Fibroblast of lung (primary cell): ENCODE data around the gene BCAR1.

Experiments
- CTCF ChIP-seq, 2 donors: IDR thresholded peaks in 1 of 2; conservative IDR thresholded peaks in 1 of 2; 1 replicate in 1 of 2; 2 replicates in 1 of 2; pipeline ENCODE4 v1.5.1; 2011 to 2012; ENCODE audit warnings: low read length in 2 of 2, control low read depth in 1 of 2, inconsistent platforms in 1 of 2, low read depth in 1 of 2, mild to moderate bottlenecking in 1 of 2
- EZH2 ChIP-seq: IDR thresholded peaks from 2 replicates; pipeline ENCODE4 v1.5.1; 2012; ENCODE audit warnings: low read length, control low read depth, mild to moderate bottlenecking; ENCODE audit errors: missing control alignments

GRCh38 chr16:75231570-75231969 lies 19.9 kb downstream of the BCAR1 start:
- TF ChIP-seq CTCF (conservative IDR thresholded peaks at IDR 0.05 in 1 of 2, IDR thresholded peaks at IDR 0.05 in 1 of 2; ENCODE audit: low read depth in 1 of 2, low read length in 2 of 2) (no peak), EZH2 (no peak)
